AG10803 (cell line): ENCODE data around the gene E2F4.

Experiments
- DNase-seq: peaks from one replicate; pipeline ENCODE4 v3.0.0; 2010; ENCODE audit warnings: low read depth
- H3K4me3 ChIP-seq: 2 replicates; pipeline ENCODE4 v1.5.1; 2011; ENCODE audit warnings: mild to moderate bottlenecking, low read length, control low read depth
- CTCF ChIP-seq: conservative IDR thresholded peaks from 2 replicates; pipeline ENCODE4 v1.5.1; 2011; ENCODE audit warnings: mild to moderate bottlenecking, low read length, control low read depth, inconsistent platforms

Gene E2F4

DNA sequence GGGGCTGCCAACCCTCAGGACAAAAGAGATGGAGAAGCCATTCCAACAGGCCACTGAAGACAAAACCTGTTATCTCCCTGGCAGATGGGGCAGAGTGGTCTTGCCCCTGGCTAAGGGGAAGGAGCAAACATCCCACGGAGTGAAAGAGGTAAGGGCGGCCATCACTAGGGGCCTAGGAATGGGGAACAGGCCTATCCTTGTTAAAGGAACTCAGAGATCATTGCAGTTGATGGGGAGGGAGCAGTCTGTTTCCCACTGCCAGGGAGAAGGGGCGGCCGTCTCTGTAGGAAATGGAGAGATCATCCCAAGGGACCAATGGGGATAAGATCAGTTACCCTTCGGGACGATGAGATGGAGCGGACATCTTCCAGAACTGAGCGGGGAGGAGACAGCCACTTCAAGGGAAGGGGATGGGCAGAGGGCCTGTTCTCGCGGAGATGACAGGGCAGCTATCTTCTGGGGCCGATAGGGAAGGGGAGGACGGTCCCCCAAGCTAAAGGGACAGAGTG, 34.4 kb downstream of the E2F4 start:
- peak overlapping the region; percentile 99 for H3K4me3 ChIP-seq
- TF ChIP-seq CTCF, result no peak
- DNase-seq, result no peak

- DNase-seq, result peak; percentile 98
- TF ChIP-seq CTCF, result peak; percentile 25
- peak within 1 kb of the TSS; percentile 99 for H3K4me3 ChIP-seq
These were observed 35.0 kb downstream of the E2F4 start, which contains the start of gene TMEM208 for GRCh38 chr16:67226804-67227566. Gene TMEM208 (plus strand): TSS chr16:67227130. CDS start chr16:67227219, 89 bp downstream.

DNA sequence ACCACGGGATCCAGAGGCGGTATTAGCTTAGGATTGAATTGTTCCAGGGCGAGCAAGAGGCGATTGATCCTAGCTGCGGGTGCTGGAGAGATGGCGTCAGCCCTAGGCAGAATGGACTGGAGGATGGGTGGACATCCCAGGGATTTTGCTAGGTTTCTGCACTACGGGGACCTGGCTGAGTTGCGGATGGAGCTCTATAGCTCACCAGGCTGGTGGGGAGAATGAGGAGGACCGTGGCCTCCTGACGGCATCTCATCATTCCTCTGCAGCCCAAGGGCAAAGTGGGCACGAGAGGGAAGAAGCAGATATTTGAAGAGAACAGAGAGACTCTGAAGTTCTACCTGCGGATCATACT, 35.6 kb downstream of the E2F4 start:
- no peak for DNase-seq
- H3K4me3 ChIP-seq, result peak overlapping the region; percentile 99
- TF ChIP-seq CTCF, result no peak

GRCh38 chr16:67228034-67228785, 36.3 kb downstream of the E2F4 start:
- DNase-seq, result no peak
- TF ChIP-seq CTCF, result no peak

GRCh38 chr16:67228905-67229304, 37.0 kb downstream of the E2F4 start:
- TF ChIP-seq CTCF, result no peak
- DNase-seq, result no peak
- no peak overlapping the region for H3K4me3 ChIP-seq

More at GRCh38 chr16:67228034-67228785, 36.3 kb downstream of the E2F4 start:
- peak overlapping the region; percentile 99 for H3K4me3 ChIP-seq

GRCh38 chr16:67229906-67230808, 38.2 kb downstream of the E2F4 start:
- no peak for TF ChIP-seq CTCF
- no peak for DNase-seq
- no peak overlapping the region for H3K4me3 ChIP-seq
